ENCODE results near the gene BHLHE23. TPM values are rescaled to one million over a fixed set of nuclear protein-coding genes. Genes with fewer than 3 reads are reported as not detected.
A peak's percentile ranks its signal among the peaks of the same experiment; 100 is the strongest.

The BHLHE23 gene
- total and polyA plus RNA-seq, 11 donors: not detected

DNA sequence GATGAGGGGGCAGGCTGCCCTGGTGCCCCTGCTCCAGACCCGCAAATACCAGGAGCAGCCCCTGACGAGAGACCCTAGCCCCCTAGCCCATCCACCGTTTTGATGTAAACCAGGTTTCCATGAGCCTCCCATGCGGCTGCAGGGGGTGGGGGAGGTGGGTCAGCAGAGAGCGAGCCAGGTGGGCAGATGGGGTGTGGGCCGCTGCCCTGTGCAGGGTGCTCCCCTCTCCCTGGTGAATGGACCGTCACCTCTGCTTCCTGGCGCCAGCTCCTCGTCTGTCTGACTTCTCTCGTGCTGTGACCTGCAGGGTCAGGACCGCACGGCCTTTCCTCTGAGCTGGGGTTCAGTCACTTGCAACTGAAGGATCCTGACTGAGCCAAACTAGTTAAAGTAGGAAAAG lies 15.7 kb upstream of the BHLHE23 start:
- Histone ChIP-seq H3K4me3 (no peak overlapping the region), H3K36me3 (no peaks in the 10 kb centered on the region), H3K4me1 (peaks cover 0 to 8% (median 0%) of the 10 kb centered on the region in 12 donors), H3K9me3 (peaks cover 0 to 15% (median 0%) of the 10 kb centered on the region in 12 donors), H3K27me3 (peaks cover 15 to 84% (median 56%) of the 10 kb centered on the region in 9 donors), H3K27ac (no peak overlapping the region)
- DNase-seq: peak in 1 of 5 donors; percentile 42
- WGBS, 4 donors: 42 to 60% (median 50%) methylated on average over 11 to 12 of the region's 12 CpGs
- ATAC-seq: no peak
- TF ChIP-seq, protein P1, sequence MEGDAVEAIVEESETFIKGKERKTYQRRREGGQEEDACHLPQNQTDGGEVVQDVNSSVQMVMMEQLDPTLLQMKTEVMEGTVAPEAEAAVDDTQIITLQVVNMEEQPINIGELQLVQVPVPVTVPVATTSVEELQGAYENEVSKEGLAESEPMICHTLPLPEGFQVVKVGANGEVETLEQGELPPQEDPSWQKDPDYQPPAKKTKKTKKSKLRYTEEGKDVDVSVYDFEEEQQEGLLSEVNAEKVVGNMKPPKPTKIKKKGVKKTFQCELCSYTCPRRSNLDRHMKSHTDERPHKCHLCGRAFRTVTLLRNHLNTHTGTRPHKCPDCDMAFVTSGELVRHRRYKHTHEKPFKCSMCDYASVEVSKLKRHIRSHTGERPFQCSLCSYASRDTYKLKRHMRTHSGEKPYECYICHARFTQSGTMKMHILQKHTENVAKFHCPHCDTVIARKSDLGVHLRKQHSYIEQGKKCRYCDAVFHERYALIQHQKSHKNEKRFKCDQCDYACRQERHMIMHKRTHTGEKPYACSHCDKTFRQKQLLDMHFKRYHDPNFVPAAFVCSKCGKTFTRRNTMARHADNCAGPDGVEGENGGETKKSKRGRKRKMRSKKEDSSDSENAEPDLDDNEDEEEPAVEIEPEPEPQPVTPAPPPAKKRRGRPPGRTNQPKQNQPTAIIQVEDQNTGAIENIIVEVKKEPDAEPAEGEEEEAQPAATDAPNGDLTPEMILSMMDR (IDR thresholded peaks at IDR 0.05): no peak
- no peak for TF ChIP-seq POLR2A (IDR thresholded peaks at IDR 0.05)
- intact Hi-C loops (cut with DNase I): no loop called here

DNA sequence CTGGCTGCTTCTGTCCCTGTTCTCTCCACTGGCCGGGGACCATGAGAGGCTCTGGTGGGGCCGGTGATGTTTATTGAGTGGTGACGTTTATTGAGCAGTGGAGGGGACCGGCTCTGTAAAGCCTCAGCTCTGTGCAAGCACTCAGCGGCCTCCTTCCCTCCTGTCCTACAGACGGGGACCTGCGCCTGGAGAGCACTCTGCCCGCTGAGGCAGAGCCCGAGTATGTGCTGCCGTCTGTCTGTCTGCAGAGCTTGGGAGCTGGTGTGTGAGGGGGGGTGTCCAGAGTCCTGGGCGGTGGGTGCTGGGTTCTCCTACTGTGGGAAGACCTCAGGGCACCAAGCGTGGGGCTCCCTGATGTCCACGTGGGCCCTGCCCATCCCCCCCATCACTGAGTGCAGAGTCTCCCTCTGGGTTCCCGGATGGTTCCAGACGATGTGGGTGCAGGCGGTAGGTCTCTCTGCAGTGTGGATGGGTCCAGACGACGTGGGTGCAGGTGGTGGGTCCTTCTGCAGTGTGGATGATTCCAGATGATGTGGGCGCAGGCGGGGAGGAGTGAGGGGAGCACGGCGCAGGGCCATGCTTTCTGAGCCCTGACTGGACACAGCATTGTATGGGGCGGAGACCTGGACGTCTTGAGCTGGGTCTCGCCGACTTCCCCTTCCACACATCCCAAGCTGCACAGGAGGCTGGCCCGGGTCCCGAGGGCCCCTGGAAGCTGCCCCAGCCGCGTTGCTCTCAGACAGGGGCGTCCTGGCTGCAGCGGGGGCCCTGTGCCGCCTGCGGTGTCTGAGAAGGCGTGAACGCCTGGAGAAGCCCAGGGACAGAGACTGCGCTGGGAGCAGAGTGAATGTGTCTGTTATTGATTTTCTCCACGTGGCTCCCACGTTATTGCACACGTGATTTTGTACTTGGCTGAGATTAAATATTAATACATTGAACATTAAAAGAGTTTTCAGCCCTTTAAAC lies 14.9 kb upstream of the BHLHE23 start:
- peaks cover 0 to 15% (median 0%) of the 10 kb centered on the region in 12 donors for H3K9me3 ChIP-seq
- TF ChIP-seq, protein P1 (IDR thresholded peaks at IDR 0.05): no peak
- TF ChIP-seq POLR2A (IDR thresholded peaks at IDR 0.05): no peak
- no peak for ATAC-seq
- WGBS, 4 donors: 73 to 79% (median 78%) methylated on average over 29 to 40 of the region's 40 CpGs
- H3K27me3 ChIP-seq: peaks cover 16 to 84% (median 56%) of the 10 kb centered on the region in 9 donors
- intact Hi-C loops (cut with DNase I): no loop called here
- DNase-seq: no peak
- peaks cover 0 to 8% (median 0%) of the 10 kb centered on the region in 12 donors for H3K4me1 ChIP-seq
- no peaks in the 10 kb centered on the region for H3K36me3 ChIP-seq
- H3K4me3 ChIP-seq: no peak overlapping the region
- no peak overlapping the region for H3K27ac ChIP-seq

DNA sequence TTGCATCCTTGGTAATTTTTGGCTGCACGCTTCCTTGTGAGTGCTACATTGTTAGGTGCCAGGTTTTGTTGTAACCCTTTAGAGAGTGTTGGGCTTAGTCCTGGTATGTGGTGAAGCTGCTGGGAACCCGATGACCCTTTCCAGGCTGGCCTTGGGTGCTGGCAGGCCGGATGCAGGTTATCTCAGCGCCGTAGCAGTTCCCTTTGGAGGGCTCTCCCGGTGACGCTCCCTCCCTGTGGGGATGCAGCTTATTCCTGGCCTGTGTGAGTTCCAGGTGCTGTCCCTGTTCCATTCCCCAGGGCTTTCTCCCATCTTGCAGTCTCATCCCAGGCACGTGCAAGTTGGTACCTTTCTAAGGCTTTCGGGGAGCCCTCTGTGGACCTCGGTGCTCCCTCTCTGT lies 13.9 kb upstream of the BHLHE23 start:
- no peaks in the 10 kb centered on the region for H3K36me3 ChIP-seq
- TF ChIP-seq POLR2A (IDR thresholded peaks at IDR 0.05): no peak
- TF ChIP-seq, protein P1 (IDR thresholded peaks at IDR 0.05): no peak
- peaks cover 0 to 15% (median 0%) of the 10 kb centered on the region in 12 donors for H3K9me3 ChIP-seq
- H3K4me1 ChIP-seq: peaks cover 0 to 5% (median 0%) of the 10 kb centered on the region in 12 donors
- DNase-seq (peak in 1 of 5 donors; percentile 30), ATAC-seq (no peak)
- intact Hi-C loops (cut with DNase I): no loop called here
- 81 to 92% (median 84%) methylated on average over 10 of the region's 10 CpGs for WGBS, 4 donors
- H3K4me3 ChIP-seq: no peak overlapping the region
- H3K27ac ChIP-seq: no peak overlapping the region
- H3K27me3 ChIP-seq: peaks cover 18 to 84% (median 50%) of the 10 kb centered on the region in 9 donors

DNA sequence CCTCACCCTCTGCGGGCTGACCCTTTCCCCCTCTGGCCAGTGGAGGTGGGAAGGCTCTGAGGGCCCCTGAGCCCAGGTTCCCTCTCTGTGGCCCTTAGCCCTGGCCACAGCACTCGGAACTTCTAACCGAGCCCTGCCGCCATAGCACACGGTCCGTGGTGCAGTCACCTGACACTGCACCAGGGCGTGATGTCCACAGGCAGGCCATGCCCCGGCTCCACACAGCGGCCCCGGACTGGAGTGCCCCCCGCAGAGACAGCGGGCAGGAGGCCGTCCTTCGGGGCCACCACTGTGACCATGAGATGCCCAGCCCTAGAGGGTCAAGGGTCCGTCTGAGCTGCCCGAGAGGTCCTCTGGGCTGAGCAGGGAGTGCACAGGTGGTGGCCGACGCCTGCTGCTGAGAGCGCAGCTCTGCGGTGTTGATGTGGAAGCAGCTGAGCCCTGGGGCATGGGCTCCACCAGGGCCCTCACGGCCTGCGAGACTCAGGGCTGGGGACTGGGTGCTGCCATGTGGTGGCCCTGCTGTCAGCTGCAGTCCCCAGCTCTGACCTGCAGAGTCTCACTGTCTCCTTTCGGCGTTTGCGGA lies 11.2 kb upstream of the BHLHE23 start:
- Histone ChIP-seq H3K4me1 (no peaks in the 10 kb centered on the region), H3K27me3 (peaks cover 20 to 78% (median 46%) of the 10 kb centered on the region in 9 donors), H3K4me3 (no peak overlapping the region), H3K27ac (no peak overlapping the region), H3K9me3 (peaks cover 0 to 29% (median 10%) of the 10 kb centered on the region in 12 donors), H3K36me3 (no peaks in the 10 kb centered on the region)
- no peak for TF ChIP-seq POLR2A (IDR thresholded peaks at IDR 0.05)
- TF ChIP-seq, protein P1 (IDR thresholded peaks at IDR 0.05): no peak
- intact Hi-C loops (cut with DNase I): no loop called here
- WGBS, 4 donors: 87 to 91% (median 89%) methylated on average over 14 to 25 of the region's 25 CpGs
- ATAC-seq (peak in 1 of 4 donors; percentile 20), DNase-seq (peak in 1 of 5 donors; percentile 51)

Measured in heart left ventricle (tissue), 16 donors.